HG02763 (cell line): Measurements from ENCODE around the gene CYP51A1.
A peak's percentile ranks its signal among the peaks of the same experiment; 100 is the strongest.
"Not testable (repeated sequence)": the region's sequence is repeated elsewhere in the genome, so short reads cannot be mapped to it uniquely, and the experiment has no call there.

Experiments used
- ATAC-seq: cut with Tn5 transposase; IDR thresholded peaks from one replicate; pipeline ENCODE4 v1.9.1; 2021; ENCODE audit warnings: mild to moderate bottlenecking, moderate library complexity; ENCODE audit not compliant: unreplicated experiment

The CYP51A1 gene

DNA sequence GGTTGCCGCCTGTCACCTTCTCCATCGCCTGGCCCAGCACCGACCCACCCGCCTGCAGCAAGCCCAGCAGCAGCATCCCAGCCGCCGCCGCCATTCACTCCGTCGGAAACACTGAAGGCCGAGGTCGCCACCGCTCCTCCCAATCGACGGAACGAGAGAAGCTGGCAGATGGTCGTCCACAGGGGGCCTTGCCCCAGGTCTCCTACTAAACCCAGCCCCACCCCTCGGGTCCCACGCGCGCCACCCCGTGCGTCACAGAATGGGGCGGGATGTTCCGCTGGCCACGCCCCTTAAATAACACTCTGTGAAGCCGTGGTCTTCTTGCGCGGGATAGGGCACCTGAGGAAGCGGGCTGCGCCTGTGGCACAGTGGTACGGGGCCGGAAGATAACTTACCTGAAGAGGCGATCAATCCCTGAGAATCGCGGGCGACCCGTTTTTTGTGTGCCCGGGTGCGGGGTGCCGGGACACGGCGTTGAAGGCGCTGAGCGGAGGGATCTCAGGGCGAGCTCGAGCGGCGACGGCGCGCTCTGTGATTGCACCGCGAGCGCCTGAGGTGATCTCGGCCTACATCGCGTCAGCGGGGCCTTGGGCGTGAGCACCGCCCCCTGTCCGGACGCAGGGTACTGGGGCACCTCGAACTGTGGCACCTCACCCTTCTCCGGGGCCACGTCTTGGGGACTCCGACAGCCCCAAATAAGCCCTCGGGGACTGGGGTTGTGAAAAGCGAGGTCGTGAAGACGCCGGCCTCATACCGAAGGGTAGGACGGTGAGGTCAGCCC is at the start of gene CYP51A1:
Gene CYP51A1 (minus strand): TSS at position 207 of the 781 bp plus-strand sequence. CDS start 113 bp downstream, at position 94.
- ATAC-seq: peak; percentile 88

DNA sequence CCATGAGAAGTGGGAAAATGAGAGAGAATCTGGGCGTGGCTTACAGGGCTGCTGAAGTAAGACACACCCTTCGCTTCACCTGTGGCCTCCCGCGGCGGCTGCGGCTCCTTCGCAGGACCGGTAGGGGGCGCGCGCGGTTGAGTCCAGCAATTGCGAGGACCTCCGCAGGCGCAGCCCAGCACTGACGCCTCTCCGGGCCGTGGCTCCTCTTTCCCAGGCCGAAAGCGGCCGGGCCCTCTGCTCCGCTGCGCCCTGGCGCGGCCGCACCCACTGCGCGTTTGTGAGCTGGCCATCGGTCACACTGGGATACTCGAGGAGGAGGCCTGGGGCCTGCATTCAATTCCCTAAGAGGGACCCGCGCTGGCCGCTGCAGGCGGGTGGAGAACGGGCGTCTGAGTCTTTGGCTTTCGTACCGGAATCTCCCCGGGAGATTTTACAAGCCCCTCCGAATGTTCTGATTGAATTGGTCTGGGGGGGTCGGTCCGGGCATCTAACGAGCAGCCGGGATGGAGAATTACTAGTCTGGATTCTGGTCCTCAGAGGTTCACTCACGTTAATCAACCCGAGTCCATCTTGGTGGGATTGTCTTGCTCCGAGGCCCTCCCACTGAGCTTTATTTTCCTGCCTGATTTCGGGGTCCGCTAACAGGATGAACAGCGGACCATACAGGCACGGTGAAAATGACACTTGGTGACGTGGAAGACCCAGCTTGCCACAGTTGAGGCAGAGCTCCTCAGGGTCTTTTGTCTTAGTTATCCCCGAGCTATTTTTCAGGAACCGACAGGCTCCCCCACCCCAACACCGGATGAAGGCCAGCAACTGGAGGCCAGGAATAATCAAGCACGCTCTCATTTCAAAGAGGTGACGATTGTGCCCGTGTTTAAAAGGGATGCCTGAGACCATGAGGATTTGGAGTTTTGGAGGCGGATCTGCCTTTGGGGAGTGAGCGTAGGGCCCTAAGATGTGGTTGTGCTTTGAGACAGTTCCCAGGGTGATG is 44.9 kb upstream of the CYP51A1 start, which contains the start of gene LRRD1:
Gene LRRD1 (minus strand): TSS at position 215 of the 997 bp plus-strand sequence. CDS start 13,940 bp downstream, outside the sequence.
- ATAC-seq: peak; percentile 96

DNA sequence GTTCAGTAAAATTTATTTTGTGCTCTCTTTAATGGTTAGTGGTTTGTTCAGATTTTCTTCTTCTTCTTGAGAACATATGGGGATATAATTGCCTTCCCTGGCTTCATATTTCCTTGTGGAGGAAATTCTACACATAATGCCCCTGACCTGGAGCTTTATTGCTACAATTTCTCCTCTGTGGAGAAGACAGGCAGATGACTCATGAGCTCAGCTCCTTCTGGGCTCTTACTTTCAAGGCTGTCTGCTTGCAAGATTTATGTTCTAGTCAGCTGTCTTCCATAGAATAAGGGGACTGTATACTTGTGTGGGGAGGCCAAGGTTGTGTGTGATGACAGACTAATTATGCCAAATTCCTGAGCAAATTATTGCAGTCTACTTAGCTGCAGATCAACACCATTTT is 43.1 kb upstream of the CYP51A1 start:
- ATAC-seq: no peak

GRCh38 chr7:92169529-92169928 is 35.3 kb upstream of the CYP51A1 start:
- not testable (repeated sequence) for ATAC-seq

DNA sequence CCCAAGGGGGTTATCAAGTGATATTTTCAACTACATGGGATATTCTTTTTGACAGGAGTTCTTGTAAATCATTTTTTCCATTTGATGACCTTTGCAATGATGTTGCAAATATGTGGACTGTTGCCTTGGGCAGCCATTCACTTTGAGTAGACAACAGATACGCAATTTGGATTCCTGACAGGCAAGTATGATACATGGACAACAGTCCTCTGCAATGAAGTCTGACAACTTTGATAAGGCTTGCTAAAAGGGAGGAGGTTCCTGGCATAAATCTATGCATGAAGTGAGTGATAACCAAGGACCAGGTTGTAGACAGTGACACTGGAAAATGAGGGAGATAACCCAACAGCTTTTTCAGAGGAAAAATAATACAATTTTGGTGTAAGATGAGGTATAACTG is 27.0 kb upstream of the CYP51A1 start:
- no peak for ATAC-seq

DNA sequence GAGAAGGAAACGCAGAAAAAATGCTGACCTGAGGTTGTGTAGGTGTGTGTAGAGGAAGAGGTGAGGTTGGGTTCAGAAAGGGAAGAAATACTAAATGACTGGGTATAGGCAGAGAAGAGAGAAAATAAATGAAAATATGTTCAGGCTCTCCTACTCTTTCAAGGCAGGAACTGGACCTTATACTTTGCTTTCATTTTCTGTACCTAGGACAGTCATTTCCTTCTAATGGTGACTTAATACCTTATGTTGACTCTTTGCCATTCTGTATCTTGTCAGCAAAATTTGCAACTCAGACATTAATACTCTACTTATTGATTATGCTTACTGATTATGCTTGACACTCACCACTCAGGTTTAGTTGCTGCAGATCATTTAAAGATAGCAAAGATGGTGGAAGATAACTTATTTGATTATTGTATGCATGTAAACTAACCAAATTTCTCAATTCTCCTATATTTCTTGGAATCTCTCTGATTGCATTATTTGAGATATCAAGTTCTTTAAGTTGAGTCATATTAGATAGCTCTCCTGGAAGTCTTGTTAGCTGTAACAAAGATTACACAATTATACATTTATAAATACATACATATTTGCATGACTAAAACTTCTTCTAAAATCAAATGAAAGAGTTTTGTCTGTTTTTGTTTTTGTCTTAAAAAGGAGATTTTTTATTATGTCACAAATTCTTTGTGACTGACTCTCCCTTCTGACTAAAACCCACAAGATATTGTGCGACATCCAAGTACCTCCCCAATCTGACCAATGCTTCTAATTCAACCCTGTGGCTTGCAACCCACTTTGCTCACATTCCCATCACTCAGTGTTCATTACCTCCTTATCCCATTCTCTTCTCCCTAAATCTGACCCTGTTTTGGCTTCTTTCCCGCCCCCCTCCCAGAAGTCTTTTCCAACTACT is 24.6 kb upstream of the CYP51A1 start:
- peak; percentile 65 for ATAC-seq

DNA sequence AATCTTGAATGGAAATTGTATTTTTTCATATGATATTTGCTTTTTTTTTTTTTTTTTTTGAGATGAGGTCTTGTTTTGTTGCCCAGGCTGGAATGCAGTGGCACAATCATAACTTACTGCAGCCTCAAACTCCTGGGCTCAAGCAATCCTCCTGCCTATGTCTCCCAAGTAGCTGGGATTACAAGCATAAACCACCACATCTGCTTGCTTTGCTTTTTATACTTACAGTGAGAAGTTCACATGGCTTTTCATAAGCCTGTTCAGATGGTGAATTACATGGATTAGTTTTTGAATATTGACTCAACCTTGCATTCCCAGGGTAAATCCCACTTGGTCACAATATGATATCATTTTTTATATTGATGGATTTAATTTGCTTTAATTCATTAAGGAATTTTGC is 22.7 kb upstream of the CYP51A1 start:
- no peak for ATAC-seq

- no peak for ATAC-seq
These were observed 20.9 kb upstream of the CYP51A1 start for GRCh38 chr7:92155108-92155739.

DNA sequence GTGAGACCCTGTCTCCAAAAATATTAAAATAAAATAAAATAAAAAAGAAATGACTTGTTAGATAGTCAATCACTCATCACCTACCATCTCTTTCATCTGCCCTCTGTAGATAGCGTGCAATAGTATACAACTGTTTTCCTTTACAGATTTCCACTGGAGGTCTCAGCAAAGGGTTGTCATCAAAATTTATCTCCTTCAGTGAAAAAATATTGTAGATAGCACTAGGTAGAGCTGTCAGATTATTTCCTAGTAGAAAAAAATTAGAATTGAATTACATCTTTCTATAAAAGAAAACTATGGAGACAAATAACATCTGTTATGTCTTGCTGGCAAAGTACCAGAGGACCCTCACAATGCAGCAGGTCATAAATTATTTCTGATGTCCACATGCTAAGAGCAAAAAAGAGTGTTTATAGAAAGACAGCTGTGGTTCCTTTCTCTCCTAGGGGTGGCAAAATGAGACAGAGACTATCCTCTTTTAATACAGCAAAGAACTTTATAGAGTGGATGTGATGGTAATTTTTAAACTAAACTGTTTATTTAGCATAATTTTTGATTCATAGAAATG is 16.3 kb upstream of the CYP51A1 start:
- ATAC-seq: no peak

GRCh38 chr7:92149736-92150239 is 15.5 kb upstream of the CYP51A1 start:
- no peak for ATAC-seq

- not testable (repeated sequence) for ATAC-seq
These were observed 9.1 kb upstream of the CYP51A1 start for GRCh38 chr7:92143192-92143880.

- not testable (repeated sequence) for ATAC-seq
These were observed 8.5 kb upstream of the CYP51A1 start for GRCh38 chr7:92142791-92143190.

DNA sequence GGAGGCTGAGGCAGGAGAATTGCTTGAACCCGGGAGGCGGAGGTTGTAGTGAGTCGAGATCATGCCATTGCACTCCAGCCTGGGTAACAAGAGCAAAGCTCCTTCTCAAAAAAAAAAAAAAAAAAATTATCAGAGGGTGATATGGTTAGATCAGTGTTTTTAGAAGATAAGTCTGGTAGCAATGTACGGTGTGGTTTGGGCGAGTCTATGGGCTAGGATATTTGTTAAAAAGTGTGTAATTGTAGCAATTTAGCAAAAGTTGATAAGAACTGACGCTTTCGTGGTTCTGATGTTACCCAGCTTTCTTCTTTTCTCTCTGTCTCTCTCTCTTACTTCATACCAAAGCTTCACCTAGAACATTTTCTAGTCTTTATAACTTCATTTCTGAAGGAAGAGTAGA is 6.9 kb upstream of the CYP51A1 start:
- no peak for ATAC-seq

- no peak for ATAC-seq
These were observed 3.3 kb upstream of the CYP51A1 start for GRCh38 chr7:92137557-92137956.

GRCh38 chr7:92135052-92135889 is 994 bp upstream of the CYP51A1 start:
- ATAC-seq: no peak

DNA sequence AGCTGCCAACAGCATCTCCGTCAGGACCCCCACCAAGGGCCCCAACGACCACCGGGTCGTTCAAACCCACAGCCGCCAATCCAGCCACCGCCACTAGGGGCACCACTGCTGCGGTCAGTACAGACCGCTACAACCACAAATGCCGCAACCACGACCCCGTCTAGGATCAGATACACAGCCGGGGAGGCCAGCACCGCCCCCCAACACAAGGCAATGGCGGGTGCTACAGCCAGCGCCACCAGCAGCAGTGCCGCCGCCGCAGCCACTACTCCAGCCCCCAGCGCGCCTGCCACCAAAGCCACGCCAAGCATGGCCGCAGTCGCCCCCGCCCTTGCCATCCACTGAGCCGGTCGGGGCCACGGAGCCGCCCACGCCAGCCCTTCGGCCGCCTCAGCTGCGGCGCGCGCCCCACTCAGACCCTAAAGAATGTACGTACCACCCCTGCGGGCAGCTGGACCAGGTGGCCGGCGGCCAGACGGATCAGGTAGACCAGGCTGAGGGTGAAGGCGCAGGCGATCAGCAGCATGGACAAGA is 473 bp downstream of the CYP51A1 start:
- ATAC-seq: peak; percentile 29

DNA sequence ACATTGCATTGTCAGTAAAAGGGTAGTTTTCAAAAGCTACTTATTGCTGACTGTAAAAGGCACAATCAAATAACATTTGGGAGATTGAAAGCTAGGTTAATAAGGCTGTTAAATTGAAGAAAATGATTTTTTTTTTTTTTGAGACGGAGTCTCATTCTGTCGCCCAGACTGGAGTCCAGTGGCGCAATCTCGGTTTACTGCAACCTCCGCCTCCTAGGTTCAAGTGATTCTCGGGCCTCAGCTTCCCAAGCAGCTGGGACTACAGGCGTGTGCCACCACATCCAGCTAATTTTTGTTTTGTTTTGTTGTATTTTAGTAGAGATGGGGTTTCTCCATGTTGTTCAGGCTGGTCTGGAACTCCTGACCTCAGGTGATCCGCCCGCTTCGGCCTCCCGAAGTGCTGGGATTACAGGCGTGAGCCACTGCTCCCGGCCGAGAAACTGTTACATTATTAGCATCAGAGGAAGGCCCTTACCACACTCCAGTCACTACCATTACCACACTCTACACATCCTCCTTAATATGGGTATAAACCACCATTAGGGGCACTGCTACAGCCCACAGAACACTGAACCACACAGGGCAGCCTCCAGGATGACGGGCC is 1.0 kb downstream of the CYP51A1 start:
- ATAC-seq: peak; percentile 18
